ENCODE results near the gene ATP6V0B.

ATP6V0B gene

GRCh38 chr1:44008259-44008658 is 33.5 kb downstream of the ATP6V0B start:
- DNase-seq, result no peak

GRCh38 chr1:44010935-44011471 is 36.2 kb downstream of the ATP6V0B start:
- no peak for DNase-seq

GRCh38 chr1:44012404-44012803 is 37.6 kb downstream of the ATP6V0B start:
- DNase-seq, result no peak

GRCh38 chr1:44012941-44013609 is 38.3 kb downstream of the ATP6V0B start:
- peak in 1 of 6 experiments; percentile 7 for DNase-seq

GRCh38 chr1:44013949-44014348 is 39.2 kb downstream of the ATP6V0B start:
- DNase-seq, result no peak

- DNase-seq, result no peak
These were observed 39.8 kb downstream of the ATP6V0B start for GRCh38 chr1:44014365-44015104.

- no peak for DNase-seq
These were observed 40.4 kb downstream of the ATP6V0B start for GRCh38 chr1:44015206-44015605.

GRCh38 chr1:44016041-44016889 is 41.5 kb downstream of the ATP6V0B start:
- DNase-seq, result no peak

GRCh38 chr1:44016890-44017400 is 42.2 kb downstream of the ATP6V0B start:
- DNase-seq, result no peak

- DNase-seq, result no peak
These were observed 44.7 kb downstream of the ATP6V0B start for GRCh38 chr1:44019466-44019948.

GRCh38 chr1:44020464-44020863 is 45.7 kb downstream of the ATP6V0B start:
- no peak for DNase-seq

- no peak for DNase-seq
These were observed 46.4 kb downstream of the ATP6V0B start for GRCh38 chr1:44021156-44021555.

GRCh38 chr1:44021581-44022321 is 47.0 kb downstream of the ATP6V0B start:
- no peak for DNase-seq

- DNase-seq, result no peak
These were observed 49.5 kb downstream of the ATP6V0B start for GRCh38 chr1:44024031-44024902.

GRCh38 chr1:44024903-44025525 is 50.3 kb downstream of the ATP6V0B start:
- DNase-seq, result no peak

GRCh38 chr1:44025816-44026215 is 51.1 kb downstream of the ATP6V0B start:
- DNase-seq, result no peak

GRCh38 chr1:44027320-44027719 is 52.6 kb downstream of the ATP6V0B start:
- no peak for DNase-seq
